DMS53 treated with DMSO at 0.1 percent for 48 hours (cell line): ENCODE measurements around the gene BEST2.
A peak's percentile ranks its signal among the peaks of the same experiment; 100 is the strongest.
"Not testable (repeated sequence)": the region's sequence is repeated elsewhere in the genome, so short reads cannot be mapped to it uniquely, and the experiment has no call there.

Experiments used
- DNase-seq: peaks from one replicate; lab custom pipeline; 2025; ENCODE audit not compliant: unreplicated experiment; lab: John Stamatoyannopoulos, UW

The BEST2 gene

GRCh38 chr19:12751635-12752034, at the start of gene BEST2:
BEST2 (plus strand) TSS chr19:12751791; CDS start chr19:12752593, 802 bp downstream.
- DNase-seq, result no peak

GRCh38 chr19:12703046-12703445, 48.5 kb upstream of the BEST2 start:
- no peak for DNase-seq

- no peak for DNase-seq
Measured at GRCh38 chr19:12705169-12705568, 46.4 kb upstream of the BEST2 start.

GRCh38 chr19:12705654-12706331, 45.8 kb upstream of the BEST2 start:
- DNase-seq, result no peak

GRCh38 chr19:12706332-12706718, 45.3 kb upstream of the BEST2 start:
- DNase-seq, result no peak

- DNase-seq, result no peak
Measured at GRCh38 chr19:12708641-12709040, 43.0 kb upstream of the BEST2 start.

GRCh38 chr19:12711187-12711586, 40.4 kb upstream of the BEST2 start:
- no peak for DNase-seq

- DNase-seq, result not testable (repeated sequence)
Measured at GRCh38 chr19:12712077-12712476, 39.5 kb upstream of the BEST2 start.

GRCh38 chr19:12713304-12713703, 38.3 kb upstream of the BEST2 start:
- DNase-seq, result not testable (repeated sequence)

- no peak for DNase-seq
Measured at GRCh38 chr19:12715102-12715501, 36.5 kb upstream of the BEST2 start.

GRCh38 chr19:12715929-12716328, 35.7 kb upstream of the BEST2 start:
- DNase-seq, result no peak

- DNase-seq, result no peak
Measured at GRCh38 chr19:12720296-12720695, 31.3 kb upstream of the BEST2 start.

GRCh38 chr19:12720851-12721655, 30.5 kb upstream of the BEST2 start:
- no peak for DNase-seq

- no peak for DNase-seq
Measured at GRCh38 chr19:12721656-12722565, 29.7 kb upstream of the BEST2 start.

- peak; percentile 87 for DNase-seq
Measured at GRCh38 chr19:12722566-12723380, 28.8 kb upstream of the BEST2 start.

GRCh38 chr19:12723381-12723640, 28.3 kb upstream of the BEST2 start:
- DNase-seq, result no peak

GRCh38 chr19:12723641-12724426, 27.8 kb upstream of the BEST2 start, which contains the start of gene TNPO2:
TNPO2 (minus strand) TSS chr19:12723932; CDS start chr19:12720977, 2,955 bp downstream.
- DNase-seq, result peak; percentile 12

- not testable (repeated sequence) for DNase-seq
Measured at GRCh38 chr19:12725612-12726011, 26.0 kb upstream of the BEST2 start.

- no peak for DNase-seq
Measured at GRCh38 chr19:12726988-12727316, 24.6 kb upstream of the BEST2 start.
